GM23248 (cell line): Measurements from ENCODE around the gene DNAJC2. TPM values are rescaled to one million over a fixed set of nuclear protein-coding genes. Genes with fewer than 3 reads are reported as not detected.
"Not testable (repeated sequence)": the region's sequence is repeated elsewhere in the genome, so short reads cannot be mapped to it uniquely, and the experiment has no call there.

Experiments
- DNase-seq: peaks from one replicate; pipeline ENCODE4 v3.0.0-alpha.2; 2015
- H2AFZ ChIP-seq: fragments of 200-600 bp; sonication (generic); 2 replicates; pipeline ENCODE4 v1.6.1; 2016; ENCODE audit warnings: antibody characterized with exemption
- H3F3A ChIP-seq: fragments of 200-600 bp; sonication (generic); 2 replicates; pipeline ENCODE4 v1.6.1; 2016; ENCODE audit warnings: mild to moderate bottlenecking, antibody characterized with exemption, mixed run types; ENCODE audit not compliant: insufficient read depth
- H3K27ac ChIP-seq: fragments of 200-600 bp; sonication (generic); 2 replicates; pipeline ENCODE4 v1.5.1; 2016; ENCODE audit warnings: mild to moderate bottlenecking
- H3K27me3 ChIP-seq: fragments of 200-600 bp; sonication (generic); replicated peaks from 2 replicates; pipeline ENCODE4 v1.6.1; 2016; ENCODE audit warnings: mild to moderate bottlenecking; ENCODE audit not compliant: insufficient read depth
- H3K36me3 ChIP-seq: fragments of 200-600 bp; sonication (generic); 2 replicates; pipeline ENCODE4 v1.6.1; 2016; ENCODE audit warnings: low read depth, mild to moderate bottlenecking
- H3K4me1 ChIP-seq: fragments of 200-600 bp; sonication (generic); 2 replicates; pipeline ENCODE4 v1.6.1; 2016; ENCODE audit warnings: mild to moderate bottlenecking; ENCODE audit not compliant: insufficient read depth
- H3K4me2 ChIP-seq: fragments of 200-600 bp; sonication (generic); one replicate; pipeline ENCODE4 v1.6.1; 2016; ENCODE audit warnings: mild to moderate bottlenecking; ENCODE audit not compliant: unreplicated experiment
- H3K4me3 ChIP-seq: fragments of 200-600 bp; sonication (generic); 2 replicates; pipeline ENCODE4 v1.5.1; 2016; ENCODE audit warnings: mild to moderate bottlenecking
- H3K79me2 ChIP-seq: fragments of 200-600 bp; sonication (generic); 2 replicates; pipeline ENCODE4 v1.6.1; 2016; ENCODE audit warnings: mild to moderate bottlenecking; ENCODE audit not compliant: insufficient read depth
- H3K9ac ChIP-seq: fragments of 200-600 bp; sonication (generic); 2 replicates; pipeline ENCODE4 v1.6.1; 2016; ENCODE audit warnings: mild to moderate bottlenecking
- H3K9me2 ChIP-seq: fragments of 200-600 bp; sonication (generic); 2 replicates; pipeline ENCODE4 v1.6.1; 2016; ENCODE audit warnings: mixed run types, mild to moderate bottlenecking, moderate library complexity; ENCODE audit not compliant: insufficient read depth
- H3K9me3 ChIP-seq: fragments of 200-600 bp; sonication (generic); one replicate; pipeline ENCODE4 v1.6.1; 2017; ENCODE audit warnings: low read depth
- H4K20me1 ChIP-seq: fragments of 200-600 bp; sonication (generic); 2 replicates; pipeline ENCODE4 v1.6.0; 2016; ENCODE audit not compliant: insufficient read depth
- WGBS, 2 experiments: methylation state at CpG; one replicate each; pipeline ENCODE4 v1.1.6; 2015 to 2017; ENCODE audit warnings: low lambda C conversion rate in 2 of 2, low coverage in 1 of 2; ENCODE audit errors: missing lambda C conversion rate in 2 of 2; 5-methylcytosine and 5-hydroxymethylcytosine counted together
- in situ Hi-C: fragments of 300-500 bp; cut with MboI; formaldehyde crosslinking; loops from 2 replicates; pipeline ENCODE4 v1.15.0; 2020
- polyA plus RNA-seq: library from polyadenylated mRNA; unstranded; fragments of >200 nt; fragmentation: Nextera tagmentation; extraction: Ambion mirVana; gene quantifications from 2 replicates; pipeline ENCODE4 v1.2.1, GENCODE V29; 2016
- total RNA-seq: library from RNA; depleted of rRNA; stranded (reverse); fragments of >200 nt; shearing (Covaris generic); gene quantifications from 2 replicates; pipeline ENCODE4 v1.2.3, GENCODE V29; 2014

Gene DNAJC2
- total and polyA plus RNA-seq, 2 experiments from 2014 or later: 19.3 to 36.6 TPM

DNA sequence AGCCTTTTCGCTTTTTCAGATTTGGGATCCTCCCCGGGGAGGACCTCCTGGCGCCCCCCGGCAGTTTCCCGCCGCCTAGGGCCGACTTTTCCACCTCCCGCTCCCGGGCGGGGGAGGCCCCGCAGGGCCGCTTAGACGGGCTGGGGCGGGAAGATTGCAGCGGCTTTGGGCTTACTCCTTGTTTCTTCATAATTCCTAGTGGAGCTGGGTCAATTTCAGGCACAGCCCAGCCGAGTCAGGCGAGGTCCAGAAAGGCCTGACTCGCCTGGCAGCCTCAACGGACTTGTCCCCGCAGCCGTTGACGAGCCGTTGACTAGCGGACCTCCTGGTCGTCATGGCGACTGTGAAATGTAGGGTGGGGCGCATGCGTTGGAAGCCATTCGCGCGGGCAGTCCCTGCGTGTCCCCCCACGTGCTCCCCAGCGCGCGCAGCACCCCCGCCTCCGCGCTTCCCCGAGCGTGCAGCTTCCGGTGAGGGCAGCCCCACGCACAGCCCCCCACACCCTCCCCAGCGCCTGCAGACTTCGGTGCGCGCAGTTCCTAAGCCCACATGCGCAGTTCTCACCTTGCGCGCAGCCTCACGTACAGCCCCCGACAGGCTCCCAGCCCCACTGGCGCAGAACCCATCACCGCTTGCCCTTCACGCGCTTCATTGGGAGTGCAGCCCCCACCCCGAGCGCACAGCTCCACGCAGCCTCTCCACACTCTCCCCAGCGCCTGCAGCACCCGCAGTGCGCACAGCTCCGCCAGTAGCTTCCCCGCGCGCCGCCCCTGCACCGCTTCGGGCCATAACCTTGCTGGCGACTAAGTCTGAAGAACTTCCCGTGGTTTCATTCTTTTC lies 64.4 kb downstream of the DNAJC2 start:
- Histone ChIP-seq H3K4me2 (peak overlapping the region; percentile 86), H2AFZ (peak overlapping the region; percentile 84), H3K4me3 (peak overlapping the region; percentile 80), H3K9ac (peak overlapping the region; percentile 75)
- H3K9me3 ChIP-seq, H3K79me2 ChIP-seq, in situ Hi-C loops, H3K4me1 ChIP-seq, H3K27ac ChIP-seq, H3F3A ChIP-seq, H3K9me2 ChIP-seq, H3K27me3 ChIP-seq, H3K36me3 ChIP-seq, H4K20me1 ChIP-seq: not testable (repeated sequence)
- peak; percentile 65 for DNase-seq
- WGBS, 2 experiments: 0% methylated on average over 38 to 67 of the region's 71 CpGs

DNA sequence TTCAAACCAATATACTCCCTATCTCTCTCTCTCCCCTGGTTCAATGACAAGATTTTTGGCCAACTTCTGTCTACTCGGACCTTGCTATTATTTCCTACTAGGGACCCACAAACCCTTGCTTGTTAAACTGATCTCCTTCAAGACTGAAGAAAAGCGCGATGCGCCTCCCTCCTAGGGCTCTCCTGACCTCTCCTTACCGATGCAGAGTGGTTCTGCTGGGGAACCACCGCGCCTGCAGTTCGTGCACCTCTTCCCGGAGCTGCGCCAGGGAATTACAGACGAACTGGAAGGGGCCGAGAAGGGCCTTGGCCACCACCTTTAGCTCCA lies 65.0 kb downstream of the DNAJC2 start:
- H3F3A ChIP-seq, H4K20me1 ChIP-seq, H3K36me3 ChIP-seq, H3K9me2 ChIP-seq, H3K9me3 ChIP-seq, in situ Hi-C loops, H3K4me1 ChIP-seq, H3K79me2 ChIP-seq, H3K27ac ChIP-seq, H3K27me3 ChIP-seq: not testable (repeated sequence)
- H3K4me3 ChIP-seq: peak overlapping the region; percentile 80
- DNase-seq: peak; percentile 30
- peak overlapping the region; percentile 84 for H2AFZ ChIP-seq
- H3K4me2 ChIP-seq: peak overlapping the region; percentile 86
- WGBS, 2 experiments: 1 to 2% methylated on average over 12 of the region's 12 CpGs
- peak overlapping the region; percentile 75 for H3K9ac ChIP-seq

DNA sequence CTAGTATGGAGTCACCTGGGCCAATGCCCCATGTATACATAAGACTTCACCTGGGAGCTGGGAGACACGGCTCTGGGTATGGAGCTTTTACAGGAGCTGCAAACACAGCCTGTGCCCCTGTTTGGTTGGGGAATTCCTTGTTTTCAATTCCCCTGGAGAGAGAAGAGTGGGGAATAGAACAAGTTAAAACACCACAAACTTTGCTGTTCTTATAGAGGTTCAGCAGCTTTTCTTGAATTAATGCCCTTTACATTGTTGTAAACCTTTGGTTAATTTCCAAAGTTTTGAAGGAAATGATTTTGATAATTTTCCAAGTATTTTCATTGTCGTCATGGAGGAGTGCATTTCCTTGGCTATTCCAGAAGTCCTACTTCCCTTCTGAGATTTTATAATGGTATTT lies 66.4 kb downstream of the DNAJC2 start:
- H3K4me2 ChIP-seq, H4K20me1 ChIP-seq, H3F3A ChIP-seq, H3K4me1 ChIP-seq, H3K27me3 ChIP-seq, H3K27ac ChIP-seq, H3K36me3 ChIP-seq, H3K9me3 ChIP-seq, H2AFZ ChIP-seq, H3K9ac ChIP-seq, H3K79me2 ChIP-seq, H3K4me3 ChIP-seq, DNase-seq, in situ Hi-C loops, H3K9me2 ChIP-seq: not testable (repeated sequence)
- 84 to 93% methylated on average over 2 of the region's 2 CpGs for WGBS, 2 experiments

DNA sequence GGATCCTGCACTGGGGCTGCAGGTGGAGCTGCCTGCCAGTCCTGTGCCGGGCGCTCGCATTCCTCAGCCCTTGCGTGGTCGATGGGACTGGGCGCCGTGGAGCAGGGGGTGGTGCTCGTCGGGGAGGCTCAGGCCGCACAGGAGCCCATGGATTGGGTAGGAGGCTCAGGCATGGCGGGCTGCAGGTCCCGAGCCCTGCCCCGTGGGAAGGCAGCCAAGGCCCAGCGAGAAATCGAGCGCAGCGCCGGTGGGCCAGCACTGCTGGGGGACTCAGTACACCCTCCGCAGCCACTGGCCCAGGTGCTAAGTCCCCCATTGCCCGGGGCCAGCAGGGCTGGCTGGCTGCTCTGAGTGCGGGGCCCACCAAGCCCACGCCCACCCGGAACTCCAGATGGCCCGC lies 69.7 kb downstream of the DNAJC2 start:
- H3K4me2 ChIP-seq, in situ Hi-C loops, H3K9me3 ChIP-seq, H4K20me1 ChIP-seq, H3K9me2 ChIP-seq, H3K36me3 ChIP-seq, H3K4me3 ChIP-seq, H3K27ac ChIP-seq, DNase-seq, H3K4me1 ChIP-seq, H3F3A ChIP-seq, H3K27me3 ChIP-seq, H2AFZ ChIP-seq, H3K9ac ChIP-seq, H3K79me2 ChIP-seq: not testable (repeated sequence)
- 97% methylated on average over 16 to 18 of the region's 24 CpGs for WGBS, 2 experiments

DNA sequence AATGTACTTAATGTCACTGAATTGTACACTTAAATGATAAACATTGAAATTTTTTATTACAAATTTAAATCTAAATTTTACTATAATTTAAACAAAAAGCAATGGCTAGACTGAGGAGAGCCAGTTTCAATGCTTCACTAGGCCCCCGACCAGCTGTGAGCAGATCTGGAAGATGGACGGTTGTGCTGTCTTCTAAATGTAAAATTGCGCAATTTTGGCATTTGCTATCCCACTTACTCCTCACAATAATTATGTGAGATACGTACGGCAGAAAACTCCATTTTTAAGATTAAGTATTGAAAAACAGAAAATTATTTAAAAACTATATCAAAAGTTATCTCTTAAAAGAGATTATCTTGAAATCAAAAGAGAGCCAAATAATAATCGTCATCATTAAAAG lies 71.2 kb downstream of the DNAJC2 start:
- H3K79me2 ChIP-seq, H3K27me3 ChIP-seq, H3K4me1 ChIP-seq, H3K4me2 ChIP-seq, H3K4me3 ChIP-seq, H3K27ac ChIP-seq, H3F3A ChIP-seq, H3K36me3 ChIP-seq, DNase-seq, H4K20me1 ChIP-seq, in situ Hi-C loops, H3K9ac ChIP-seq, H3K9me2 ChIP-seq, H2AFZ ChIP-seq, H3K9me3 ChIP-seq: not testable (repeated sequence)
- 85 to 87% methylated on average over 6 of the region's 6 CpGs for WGBS, 2 experiments

DNA sequence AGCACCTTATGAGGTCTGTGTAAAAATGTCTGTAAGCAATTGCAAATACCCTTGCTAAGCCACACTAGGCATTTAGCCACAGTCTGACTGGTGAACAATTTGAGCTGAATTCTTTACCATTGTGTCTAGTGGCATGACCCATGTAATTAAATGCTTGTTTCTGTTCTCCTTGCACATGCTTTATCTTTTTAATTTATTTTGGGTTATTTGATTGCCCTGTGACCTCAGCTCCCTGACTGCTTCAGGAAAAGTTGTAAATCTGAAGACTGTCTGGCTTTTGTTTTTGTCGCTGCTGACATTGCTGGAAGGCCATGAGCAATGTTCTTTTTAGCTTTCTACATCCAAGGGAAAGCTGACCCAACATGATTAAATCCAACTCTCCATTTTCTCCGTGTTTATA lies 78.3 kb downstream of the DNAJC2 start:
- H4K20me1 ChIP-seq, H3K4me3 ChIP-seq, H3K36me3 ChIP-seq, H3K9me3 ChIP-seq, H3F3A ChIP-seq, H3K9me2 ChIP-seq, H2AFZ ChIP-seq, H3K79me2 ChIP-seq, H3K4me1 ChIP-seq, in situ Hi-C loops, H3K9ac ChIP-seq, H3K4me2 ChIP-seq, H3K27ac ChIP-seq, DNase-seq, H3K27me3 ChIP-seq: not testable (repeated sequence)
- WGBS, 2 experiments: 20 to 41% methylated on average over 2 of the region's 2 CpGs

DNA sequence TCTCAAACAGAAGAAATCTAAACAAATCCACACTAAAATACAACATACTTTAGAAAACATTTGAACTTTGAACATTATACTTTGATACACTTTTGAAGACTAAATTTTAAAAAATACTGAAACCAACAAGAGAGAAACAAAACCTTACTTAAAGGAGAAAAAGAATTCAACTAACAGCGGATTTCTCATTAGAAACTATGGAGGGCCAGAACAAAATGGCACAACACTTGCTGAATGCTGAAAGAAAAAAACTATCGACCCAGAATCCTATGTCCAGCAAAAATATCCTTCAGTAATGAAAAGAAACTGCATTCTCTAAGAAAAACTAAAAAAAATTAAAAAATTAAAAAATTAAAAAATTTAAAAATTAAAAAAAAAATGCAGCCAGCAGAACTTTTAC lies 80.5 kb downstream of the DNAJC2 start:
- not testable (repeated sequence) for H2AFZ ChIP-seq, H3K27ac ChIP-seq

More for the DNA sequence above, 80.5 kb downstream of the DNAJC2 start:
- H3K79me2 ChIP-seq, H3K4me2 ChIP-seq, in situ Hi-C loops, H3K4me3 ChIP-seq, DNase-seq, H3K27me3 ChIP-seq, H3K36me3 ChIP-seq, H3K4me1 ChIP-seq, H4K20me1 ChIP-seq, H3F3A ChIP-seq, H3K9me2 ChIP-seq, H3K9me3 ChIP-seq, H3K9ac ChIP-seq: not testable (repeated sequence)
- 52 to 53% methylated on average over 2 of the region's 2 CpGs for WGBS, 2 experiments
